Astrocyte of the spinal cord (primary cell): ENCODE results near the gene ZNF223.

Experiments used
- DNase-seq: peaks from one replicate; pipeline ENCODE4 v3.0.0; 2011; ENCODE audit warnings: low read depth, low spot score
- H3K4me3 ChIP-seq: 2 replicates; pipeline ENCODE4 v1.5.1; 2011; ENCODE audit warnings: low read depth, mild to moderate bottlenecking, low read length, moderate library complexity
- CTCF ChIP-seq: IDR thresholded peaks from 2 replicates; pipeline ENCODE4 v1.5.1; 2012; ENCODE audit warnings: low read depth, mild to moderate bottlenecking, low read length, inconsistent platforms
- in situ Hi-C: cut with HindIII; loops from 2 replicates; pipeline ENCODE4 v1.10.0; 2017; ENCODE audit warnings: low sequenced_read_pairs

Gene ZNF223

GRCh38 chr19:44066305-44066704, 14.5 kb downstream of the ZNF223 start:
- DNase-seq, result no peak
- no peak overlapping the region for H3K4me3 ChIP-seq
- no peak for TF ChIP-seq CTCF
- in situ Hi-C loops, result no loop called here

GRCh38 chr19:44069415-44069814, 17.6 kb downstream of the ZNF223 start:
- in situ Hi-C loops, result no loop called here
- no peak for DNase-seq
- no peak for TF ChIP-seq CTCF
- H3K4me3 ChIP-seq, result no peak overlapping the region

- H3K4me3 ChIP-seq, result peak within 1 kb of the TSS; percentile 92
- no peak for TF ChIP-seq CTCF
- in situ Hi-C loops, result no loop called here
- DNase-seq, result peak; percentile 91
These were observed 20.1 kb downstream of the ZNF223 start, which contains the start of gene ZNF284 for GRCh38 chr19:44071824-44072542. Gene ZNF284 (plus strand): TSS chr19:44072159. CDS start chr19:44076390, 4,231 bp downstream.

GRCh38 chr19:44072543-44073401, 20.9 kb downstream of the ZNF223 start:
- no peak for TF ChIP-seq CTCF
- DNase-seq, result no peak
- H3K4me3 ChIP-seq, result peak overlapping the region; percentile 92
- in situ Hi-C loops, result no loop called here

GRCh38 chr19:44076325-44076724, 24.5 kb downstream of the ZNF223 start:
- TF ChIP-seq CTCF, result no peak
- H3K4me3 ChIP-seq, result no peak overlapping the region
- in situ Hi-C loops, result no loop called here
- DNase-seq, result no peak

GRCh38 chr19:44092108-44092507, 40.3 kb downstream of the ZNF223 start:
- no peak for TF ChIP-seq CTCF
- no peak overlapping the region for H3K4me3 ChIP-seq
- in situ Hi-C loops, result no loop called here
- DNase-seq, result no peak
